T follicular helper cell (primary cell): ENCODE results near the gene TSPEAR.

Source experiments
- DNase-seq: peaks from one replicate; pipeline ENCODE4 v3.0.0-alpha.2; 2020; ENCODE audit warnings: low read depth

TSPEAR gene

GRCh38 chr21:44527983-44528633 lies 183.3 kb downstream of the TSPEAR start:
- DNase-seq: no peak

- DNase-seq: no peak
Measured at GRCh38 chr21:44527156-44527982, 184.0 kb downstream of the TSPEAR start.

GRCh38 chr21:44526096-44526997 lies 185.0 kb downstream of the TSPEAR start:
- no peak for DNase-seq

GRCh38 chr21:44525391-44526095 lies 185.8 kb downstream of the TSPEAR start:
- no peak for DNase-seq

- no peak for DNase-seq
Measured at GRCh38 chr21:44524414-44525371, 186.7 kb downstream of the TSPEAR start.

GRCh38 chr21:44523567-44524413 lies 187.6 kb downstream of the TSPEAR start:
- DNase-seq: no peak

GRCh38 chr21:44522753-44523204 lies 188.6 kb downstream of the TSPEAR start:
- no peak for DNase-seq

- DNase-seq: no peak
Measured at GRCh38 chr21:44521928-44522752, 189.2 kb downstream of the TSPEAR start.

- no peak for DNase-seq
Measured at GRCh38 chr21:44521301-44521927, 190.0 kb downstream of the TSPEAR start.

GRCh38 chr21:44520326-44521300 lies 190.8 kb downstream of the TSPEAR start:
- no peak for DNase-seq

GRCh38 chr21:44519346-44520325 lies 191.7 kb downstream of the TSPEAR start:
- DNase-seq: no peak

- no peak for DNase-seq
Measured at GRCh38 chr21:44518686-44519085, 192.7 kb downstream of the TSPEAR start.

GRCh38 chr21:44517175-44517899 lies 194.0 kb downstream of the TSPEAR start:
- DNase-seq: no peak

GRCh38 chr21:44516828-44517174 lies 194.6 kb downstream of the TSPEAR start:
- no peak for DNase-seq

GRCh38 chr21:44516342-44516741 lies 195.0 kb downstream of the TSPEAR start:
- no peak for DNase-seq
